H1 (cell line): ENCODE measurements around the gene SEMA3B. TPM values are rescaled to one million over a fixed set of nuclear protein-coding genes. Genes with fewer than 3 reads are reported as not detected.

ENCODE experiments used
- CTCF ChIA-PET: fragments of 300-600 bp; sonication (Branson Sonifier 250); formaldehyde crosslinking; loops from one replicate; lab custom pipeline; 2021; ENCODE audit not compliant: partially characterized antibody; lab: Charles Lee
- POLR2A ChIA-PET: fragments of 300-600 bp; sonication (Branson Sonifier 250); formaldehyde crosslinking; loops from one replicate; lab custom pipeline; 2021; ENCODE audit warnings: inconsistent platforms; ENCODE audit not compliant: partially characterized antibody; lab: Charles Lee
- DNase-seq, 2 experiments: peaks; one replicate each; pipeline versions ENCODE4 v3.0.0 to v3.0.0-alpha.2; 2010 to 2022; ENCODE audit warnings: low spot score in 2 of 2, low read depth in 1 of 2, mixed read lengths in 1 of 2
- FAIRE-seq: peaks from 2 replicates; lab custom pipeline; 2011; peaks lifted over from hg19 to GRCh38; lab: Jason Lieb, UNC
- H2AFZ ChIP-seq: 2 replicates; pipeline ENCODE4 v1.8.1; 2012; ENCODE audit warnings: low read length, inconsistent platforms
- H2AK5ac ChIP-seq: 2 replicates; pipeline ENCODE4 v1.6.1; 2013; ENCODE audit warnings: low read depth, low read length
- H2BK120ac ChIP-seq: replicated peaks from 2 replicates; pipeline ENCODE3; 2013; ENCODE audit warnings: low read depth, low read length, inconsistent platforms
- H2BK12ac ChIP-seq: 2 replicates; pipeline ENCODE4 v1.6.1; 2013; ENCODE audit warnings: low read depth, low read length
- H2BK15ac ChIP-seq: 2 replicates; pipeline ENCODE4 v1.6.1; 2013; ENCODE audit warnings: low read length
- H2BK20ac ChIP-seq: 2 replicates; pipeline ENCODE4 v1.6.1; 2013; ENCODE audit warnings: low read length
- H2BK5ac ChIP-seq: 2 replicates; pipeline ENCODE4 v1.6.1; 2013; ENCODE audit warnings: low read depth, low read length
- H3K14ac ChIP-seq: 2 replicates; pipeline ENCODE4 v1.6.1; 2013; ENCODE audit warnings: inconsistent platforms; ENCODE audit not compliant: insufficient read length
- H3K18ac ChIP-seq: 2 replicates; pipeline ENCODE4 v1.6.1; 2013; ENCODE audit warnings: low read length; ENCODE audit errors: extremely low read depth
- H3K23ac ChIP-seq: 2 replicates; pipeline ENCODE4 v1.6.1; 2013; ENCODE audit warnings: inconsistent platforms; ENCODE audit not compliant: insufficient read length
- H3K23me2 ChIP-seq: 2 replicates; pipeline ENCODE4 v1.6.1; 2013; ENCODE audit warnings: low read depth, low read length
- H3K27ac ChIP-seq: 2 replicates; pipeline ENCODE4 v1.6.1; 2011; ENCODE audit warnings: low read depth, low read length, inconsistent platforms
- H3K27me3 ChIP-seq, 4 experiments: replicated peaks in 1 of 4; 1 replicate in 1 of 4; 2 replicates in 3 of 4; pipeline versions ENCODE4 v1.6.1 to v1.8.1; 2011 to 2013; ENCODE audit warnings: low read length in 3 of 4, mild to moderate bottlenecking in 3 of 4, inconsistent platforms in 2 of 4, mixed read lengths in 2 of 4, moderate library complexity in 1 of 4; ENCODE audit not compliant: control insufficient read depth in 3 of 4, insufficient read depth in 3 of 4; ENCODE audit errors: extremely low read depth in 1 of 4
- H3K36me3 ChIP-seq, 4 experiments: 2 replicates each; pipeline versions ENCODE4 v1.6.1 to v1.8.1; 2011 to 2013; ENCODE audit warnings: mild to moderate bottlenecking in 4 of 4, low read length in 3 of 4, moderate library complexity in 2 of 4, control low read depth in 1 of 4, inconsistent platforms in 1 of 4; ENCODE audit not compliant: insufficient read depth in 4 of 4, control insufficient read depth in 2 of 4
- H3K4ac ChIP-seq: replicated peaks from 2 replicates; pipeline ENCODE3; 2013; ENCODE audit warnings: low read length, low read depth, mixed read lengths, inconsistent platforms; ENCODE audit not compliant: insufficient read length
- H3K4me1 ChIP-seq, 4 experiments: replicated peaks in 1 of 4; 1 replicate in 1 of 4; 2 replicates in 3 of 4; pipeline versions ENCODE4 v1.6.1 to v1.8.1; 2011 to 2013; ENCODE audit warnings: low read length in 3 of 4, inconsistent platforms in 2 of 4, mixed read lengths in 1 of 4; ENCODE audit not compliant: insufficient read depth in 4 of 4, control insufficient read depth in 3 of 4
- H3K4me2 ChIP-seq, 2 experiments: 2 replicates each; pipeline versions ENCODE4 v1.6.1 to v1.8.1; 2011 to 2013; ENCODE audit warnings: low read depth in 2 of 2, low read length in 2 of 2, control low read depth in 1 of 2, inconsistent platforms in 1 of 2, mild to moderate bottlenecking in 1 of 2; ENCODE audit not compliant: insufficient read depth in 1 of 2
- H3K4me3 ChIP-seq, 4 experiments: fragments of 200-600, 300-600 bp in 1 of 4; sonication (generic), shearing (Covaris generic), sonication (Bioruptor Twin) in 1 of 4; 2 replicates each; pipeline versions ENCODE4 v1.5.1 to v1.8.1; 2011 to 2016; ENCODE audit warnings: low read length in 4 of 4, low read depth in 3 of 4, control low read depth in 2 of 4, inconsistent platforms in 2 of 4, mild to moderate bottlenecking in 2 of 4, mixed read lengths in 1 of 4, moderate library complexity in 1 of 4; ENCODE audit not compliant: insufficient read depth in 2 of 4; ENCODE audit errors: extremely low read depth in 1 of 4
- H3K56ac ChIP-seq: replicated peaks from 2 replicates; pipeline ENCODE3; 2013; ENCODE audit warnings: low read depth, mild to moderate bottlenecking, mixed read lengths, low read length, inconsistent platforms; ENCODE audit not compliant: insufficient read length
- H3K79me1 ChIP-seq: 2 replicates; pipeline ENCODE4 v1.6.1; 2013; ENCODE audit warnings: low read depth, low read length, control low read depth
- H3K79me2 ChIP-seq, 2 experiments: 2 replicates each; pipeline versions ENCODE4 v1.6.1 to v1.8.1; 2012 to 2013; ENCODE audit warnings: low read length in 2 of 2, mild to moderate bottlenecking in 2 of 2, inconsistent platforms in 1 of 2; ENCODE audit not compliant: insufficient read depth in 2 of 2, control insufficient read depth in 1 of 2
- H3K9ac ChIP-seq, 4 experiments: replicated peaks in 1 of 4; 1 replicate in 1 of 4; 2 replicates in 3 of 4; pipeline versions ENCODE4 v1.6.1 to v1.8.1; 2011 to 2013; ENCODE audit warnings: low read depth in 3 of 4, low read length in 3 of 4, control low read depth in 2 of 4, mild to moderate bottlenecking in 2 of 4, moderate library complexity in 2 of 4, inconsistent platforms in 1 of 4; ENCODE audit errors: extremely low read depth in 1 of 4
- H3K9me3 ChIP-seq, 2 experiments: 2 replicates each; pipeline versions ENCODE4 v1.6.1 to v1.8.1; 2012 to 2013; ENCODE audit warnings: mild to moderate bottlenecking in 2 of 2, moderate library complexity in 2 of 2, control low read depth in 1 of 2, inconsistent platforms in 1 of 2, low read depth in 1 of 2, low read length in 1 of 2, mixed read lengths in 1 of 2; ENCODE audit not compliant: insufficient read depth in 2 of 2
- H4K20me1 ChIP-seq, 2 experiments: replicated peaks in 1 of 2; 2 replicates each; pipeline versions ENCODE3 to v1.8.1; 2011 to 2013; ENCODE audit warnings: inconsistent platforms in 2 of 2, low read length in 2 of 2, mild to moderate bottlenecking in 1 of 2; ENCODE audit not compliant: insufficient read depth in 2 of 2, control insufficient read depth in 1 of 2
- H4K5ac ChIP-seq: 2 replicates; pipeline ENCODE4 v1.6.1; 2013; ENCODE audit warnings: low read length, low read depth, mixed read lengths, inconsistent platforms; ENCODE audit not compliant: insufficient read length
- H4K8ac ChIP-seq: 2 replicates; pipeline ENCODE4 v1.8.0; 2013; ENCODE audit warnings: mild to moderate bottlenecking, moderate library complexity, low read length, inconsistent platforms; ENCODE audit not compliant: insufficient read depth; ENCODE audit errors: extremely low read depth
- H4K91ac ChIP-seq: replicated peaks from 2 replicates; pipeline ENCODE3; 2013; ENCODE audit warnings: low read length, mixed read lengths, inconsistent platforms; ENCODE audit not compliant: insufficient read length
- ASH2L ChIP-seq: fragments of 200-600, 300-600 bp; sonication (generic); IDR thresholded peaks from one replicate; pipeline ENCODE4 v1.7.1; 2017; ENCODE audit warnings: low read length
- TCF12 ChIP-seq: IDR thresholded peaks from 2 replicates; pipeline ENCODE4 v1.6.1; 2011; ENCODE audit warnings: low read depth, mild to moderate bottlenecking, low read length
- WGBS, 2 experiments: shearing (Covaris generic) in 1 of 2; methylation state at CpG; one replicate each; pipeline versions ENCODE4 v1.1.6 to v1.1.7; 2013 to 2015; ENCODE audit warnings: low lambda C conversion rate in 2 of 2, mixed read lengths in 2 of 2, inconsistent platforms in 1 of 2, low coverage in 1 of 2, missing lambda C conversion rate in 1 of 2; ENCODE audit not compliant: insufficient replicate concordance in 2 of 2, insufficient coverage in 1 of 2, insufficient read length in 1 of 2; ENCODE audit errors: extremely low coverage in 1 of 2, missing lambda C conversion rate in 1 of 2; 5-methylcytosine and 5-hydroxymethylcytosine counted together
- polyA plus RNA-seq, 7 experiments: library from polyadenylated mRNA; depleted of rRNA in 3 of 7; stranded (reverse) in 5 of 7; unstranded in 2 of 7; fragments of >200 nt in 5 of 7; fragments of 200-250 nt in 2 of 7; gene quantifications; 1 replicate in 5 of 7; 2 replicates in 1 of 7; 4 replicates in 1 of 7; pipeline versions ENCODE4 v1.2.1 to v1.2.3, GENCODE V29; 2011 to 2013; ENCODE audit warnings: missing spikeins in 2 of 7, mixed read lengths in 2 of 7
- total RNA-seq: library from RNA; stranded (reverse); fragmentation: NEBNext Ultra II Directional; extraction: Animal tissue kit (Norgen Biotek cat#: 25700); gene quantifications from 2 replicates; pipeline ENCODE4 v1.2.1, GENCODE V29; 2021

The SEMA3B gene
- total and polyA plus RNA-seq, 2 of the 8 experiments (the other 6 are each of a cell fraction or from before 2014, with no cell fraction given) = 3.0 to 4.7 TPM

DNA sequence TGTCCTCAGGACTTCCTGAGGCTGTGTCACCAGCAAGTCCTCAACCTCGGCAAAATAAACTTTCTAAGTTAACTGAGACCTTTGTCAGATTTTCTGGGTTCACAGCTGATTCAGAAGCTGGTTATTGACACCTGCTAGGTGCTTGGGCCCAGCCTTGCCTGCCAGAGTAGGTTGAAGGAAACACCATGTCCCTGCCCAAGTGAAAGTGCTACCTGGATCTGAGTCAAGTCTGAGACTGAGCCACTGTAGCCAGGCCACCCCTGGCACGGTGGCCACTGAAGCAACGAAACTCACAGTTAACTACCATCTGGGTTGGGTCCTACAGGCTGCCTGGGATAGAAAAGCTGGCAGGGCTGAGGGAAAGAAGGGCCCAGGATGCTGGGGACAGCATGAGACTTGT is 45.4 kb downstream of the SEMA3B start:
- no peak overlapping the region for H4K8ac ChIP-seq
- FAIRE-seq (no peak), DNase-seq (no peak)
- H3K36me3 ChIP-seq = peaks cover 9 to 27% (median 21%) of the 10 kb centered on the region in 4 experiments
- H3K23me2 ChIP-seq = no peaks in the 10 kb centered on the region
- no peak overlapping the region for H3K23ac ChIP-seq
- CTCF ChIA-PET = interaction anchor here (0.6 to 1.8 kb wide), 5 partner anchors 9 to 657 kb away, joined by 3 to 12 read pairs (median 4); partner anchors contain the start of genes HYAL3, LSMEM2 and NAA80
- no peak overlapping the region for H3K18ac ChIP-seq
- no peak overlapping the region for H2AFZ ChIP-seq
- H3K9me3 ChIP-seq = peaks cover 7 to 13% of the 10 kb centered on the region in 2 experiments; a peak in 2 of 4 replicates
- no peak overlapping the region for H3K9ac ChIP-seq
- POLR2A ChIA-PET = interaction anchor here (1.1 to 12.6 kb wide), 4 partner anchors 12 to 36 kb away, joined by 3 to 149 read pairs (median 6); partner anchors contain the start of genes CYB561D2, HYAL1, HYAL3 and NAA80
- no peak overlapping the region for H2BK12ac ChIP-seq
- H4K91ac ChIP-seq = no peak overlapping the region
- H3K27me3 ChIP-seq = no peaks in the 10 kb centered on the region
- peaks cover 0 to 10% of the 10 kb centered on the region in 2 experiments; a peak in 2 of 4 replicates for H3K79me2 ChIP-seq
- 92% methylated on average over 3 of the region's 3 CpGs; no CpG with 5 or more reads in 1 of the 2 experiments for WGBS, 2 experiments
- H4K5ac ChIP-seq = no peak overlapping the region
- no peak overlapping the region for H2BK120ac ChIP-seq
- H2BK5ac ChIP-seq = no peak overlapping the region
- no peak overlapping the region for H3K56ac ChIP-seq
- H3K4me1 ChIP-seq = peaks cover 0 to 3% (median 1%) of the 10 kb centered on the region in 4 experiments; a peak in 1 of 7 replicates
- H2BK15ac ChIP-seq = no peak overlapping the region
- no peak overlapping the region for H3K4me2 ChIP-seq
- no peak overlapping the region for H3K4ac ChIP-seq
- peaks cover 9% of the 10 kb centered on the region for H3K79me1 ChIP-seq
- H2AK5ac ChIP-seq = no peak overlapping the region
- no peak overlapping the region for H3K14ac ChIP-seq
- no peak overlapping the region for H3K4me3 ChIP-seq
- H4K20me1 ChIP-seq = peaks cover 16 to 26% of the 10 kb centered on the region in 2 experiments
- no peak overlapping the region for H2BK20ac ChIP-seq
- no peak overlapping the region for H3K27ac ChIP-seq
- TF ChIP-seq TCF12 = no peak
- no peak for TF ChIP-seq ASH2L
